Measurements from ENCODE around the gene BMPR2.

Gene BMPR2

DNA sequence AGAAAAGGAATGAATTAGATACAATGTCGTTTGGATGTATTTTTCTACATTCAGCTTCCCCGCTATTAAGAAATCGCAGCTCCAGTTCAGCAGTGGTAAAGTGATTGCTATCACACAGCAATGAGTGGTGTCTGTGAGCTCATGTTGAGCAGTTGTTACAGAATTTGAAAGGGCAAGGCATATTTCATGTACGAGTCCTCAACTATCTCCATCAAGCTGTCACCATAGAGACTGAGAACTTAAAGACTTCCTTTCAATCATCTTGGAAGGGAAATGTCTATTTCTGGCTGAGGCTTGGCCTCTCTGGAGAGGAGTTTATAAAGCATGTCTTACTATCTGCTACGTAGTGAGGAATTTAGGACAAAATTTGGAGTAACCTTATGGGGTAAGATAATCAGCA, 234.3 kb downstream of the BMPR2 start:
- TF ChIP-seq EP300 (IDR thresholded peaks at IDR 0.05; ENCODE audit: borderline replicate concordance) (no peak), CEBPB (IDR thresholded peaks at IDR 0.05) (no peak), NFIC (IDR thresholded peaks at IDR 0.05) (no peak), YY1 (IDR thresholded peaks at IDR 0.05; ENCODE audit: low read depth) (no peak), ZBTB7A (IDR thresholded peaks at IDR 0.05; ENCODE audit: low read depth) (no peak), TEAD4 (IDR thresholded peaks at IDR 0.05) (no peak), TCF12 (IDR thresholded peaks at IDR 0.05; ENCODE audit: low read depth) (no peak), CREB1 (IDR thresholded peaks at IDR 0.05; ENCODE audit: low read depth) (no peak), RAD21 (IDR thresholded peaks at IDR 0.05; ENCODE audit: low read depth) (no peak), EGR1 (IDR thresholded peaks at IDR 0.05) (no peak), FOXM1 (IDR thresholded peaks at IDR 0.05; ENCODE audit: borderline replicate concordance, low read depth) (no peak)
- TF ChIP-seq, protein P1, sequence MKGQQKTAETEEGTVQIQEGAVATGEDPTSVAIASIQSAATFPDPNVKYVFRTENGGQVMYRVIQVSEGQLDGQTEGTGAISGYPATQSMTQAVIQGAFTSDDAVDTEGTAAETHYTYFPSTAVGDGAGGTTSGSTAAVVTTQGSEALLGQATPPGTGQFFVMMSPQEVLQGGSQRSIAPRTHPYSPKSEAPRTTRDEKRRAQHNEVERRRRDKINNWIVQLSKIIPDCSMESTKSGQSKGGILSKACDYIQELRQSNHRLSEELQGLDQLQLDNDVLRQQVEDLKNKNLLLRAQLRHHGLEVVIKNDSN (IDR thresholded peaks at IDR 0.05): no peak
- TF ChIP-seq, protein P2, sequence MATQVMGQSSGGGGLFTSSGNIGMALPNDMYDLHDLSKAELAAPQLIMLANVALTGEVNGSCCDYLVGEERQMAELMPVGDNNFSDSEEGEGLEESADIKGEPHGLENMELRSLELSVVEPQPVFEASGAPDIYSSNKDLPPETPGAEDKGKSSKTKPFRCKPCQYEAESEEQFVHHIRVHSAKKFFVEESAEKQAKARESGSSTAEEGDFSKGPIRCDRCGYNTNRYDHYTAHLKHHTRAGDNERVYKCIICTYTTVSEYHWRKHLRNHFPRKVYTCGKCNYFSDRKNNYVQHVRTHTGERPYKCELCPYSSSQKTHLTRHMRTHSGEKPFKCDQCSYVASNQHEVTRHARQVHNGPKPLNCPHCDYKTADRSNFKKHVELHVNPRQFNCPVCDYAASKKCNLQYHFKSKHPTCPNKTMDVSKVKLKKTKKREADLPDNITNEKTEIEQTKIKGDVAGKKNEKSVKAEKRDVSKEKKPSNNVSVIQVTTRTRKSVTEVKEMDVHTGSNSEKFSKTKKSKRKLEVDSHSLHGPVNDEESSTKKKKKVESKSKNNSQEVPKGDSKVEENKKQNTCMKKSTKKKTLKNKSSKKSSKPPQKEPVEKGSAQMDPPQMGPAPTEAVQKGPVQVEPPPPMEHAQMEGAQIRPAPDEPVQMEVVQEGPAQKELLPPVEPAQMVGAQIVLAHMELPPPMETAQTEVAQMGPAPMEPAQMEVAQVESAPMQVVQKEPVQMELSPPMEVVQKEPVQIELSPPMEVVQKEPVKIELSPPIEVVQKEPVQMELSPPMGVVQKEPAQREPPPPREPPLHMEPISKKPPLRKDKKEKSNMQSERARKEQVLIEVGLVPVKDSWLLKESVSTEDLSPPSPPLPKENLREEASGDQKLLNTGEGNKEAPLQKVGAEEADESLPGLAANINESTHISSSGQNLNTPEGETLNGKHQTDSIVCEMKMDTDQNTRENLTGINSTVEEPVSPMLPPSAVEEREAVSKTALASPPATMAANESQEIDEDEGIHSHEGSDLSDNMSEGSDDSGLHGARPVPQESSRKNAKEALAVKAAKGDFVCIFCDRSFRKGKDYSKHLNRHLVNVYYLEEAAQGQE (IDR thresholded peaks at IDR 0.05; ENCODE audit: low read depth): no peak
- TF ChIP-seq, protein P3, sequence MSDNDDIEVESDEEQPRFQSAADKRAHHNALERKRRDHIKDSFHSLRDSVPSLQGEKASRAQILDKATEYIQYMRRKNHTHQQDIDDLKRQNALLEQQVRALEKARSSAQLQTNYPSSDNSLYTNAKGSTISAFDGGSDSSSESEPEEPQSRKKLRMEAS (IDR thresholded peaks at IDR 0.05): no peak

DNA sequence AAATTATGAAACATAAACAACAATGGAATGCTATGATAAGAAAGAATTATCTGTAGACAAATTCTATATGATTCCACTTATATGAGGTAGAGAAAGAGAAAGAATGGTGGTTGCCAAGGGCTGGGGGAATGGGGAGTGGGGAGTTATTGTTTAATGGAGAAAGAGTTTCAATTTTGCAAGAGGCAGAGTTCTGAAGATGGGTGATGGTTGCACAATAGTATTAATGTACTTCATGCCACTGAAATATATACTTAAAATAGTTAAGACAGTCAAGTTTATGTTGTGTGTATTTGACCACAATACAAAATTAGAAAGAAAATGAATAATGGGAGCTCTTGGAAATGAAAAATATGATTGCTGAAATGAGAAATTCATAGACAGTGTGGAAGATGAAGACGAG, 236.0 kb downstream of the BMPR2 start:
- TF ChIP-seq TEAD4 (IDR thresholded peaks at IDR 0.05) (no peak), TAF1 (IDR thresholded peaks at IDR 0.05; ENCODE audit: low read depth) (no peak), CEBPB (IDR thresholded peaks at IDR 0.05) (no peak), CREB1 (IDR thresholded peaks at IDR 0.05; ENCODE audit: low read depth) (no peak), FOXM1 (IDR thresholded peaks at IDR 0.05; ENCODE audit: borderline replicate concordance, low read depth) (no peak), YY1 (IDR thresholded peaks at IDR 0.05; ENCODE audit: low read depth) (no peak)
- TF ChIP-seq, protein P1 (IDR thresholded peaks at IDR 0.05): no peak

DNA sequence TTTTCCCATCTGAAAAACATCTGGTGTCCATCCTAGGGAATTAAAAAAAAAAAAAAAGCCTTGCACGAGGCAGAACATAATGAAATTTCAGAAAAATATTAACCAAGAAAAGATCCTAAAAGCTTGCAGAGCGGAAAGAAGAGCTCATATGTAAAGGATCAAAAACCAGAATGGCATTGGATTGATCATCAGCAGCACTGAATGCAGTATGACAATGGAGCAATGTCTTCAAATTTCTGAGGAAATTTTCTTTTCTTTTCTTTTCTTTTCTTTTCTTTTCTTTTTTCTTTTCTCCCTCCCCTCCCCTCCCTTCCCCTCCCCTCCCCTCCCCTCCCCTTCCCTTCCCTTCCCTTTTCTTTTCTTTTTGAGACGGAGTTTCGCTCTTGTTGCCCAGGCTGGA, 237.4 kb downstream of the BMPR2 start:
- TF ChIP-seq, protein P1 (IDR thresholded peaks at IDR 0.05): no peak
- TF ChIP-seq CEBPB (IDR thresholded peaks at IDR 0.05) (no peak), FOXM1 (IDR thresholded peaks at IDR 0.05; ENCODE audit: borderline replicate concordance, low read depth) (no peak)
- TF ChIP-seq, protein P2 (IDR thresholded peaks at IDR 0.05; ENCODE audit: low read depth): no peak

All from Ishikawa (cell line).